K562 (cell line): Measurements from ENCODE around the gene SNX27. TPM values are rescaled to one million over a fixed set of nuclear protein-coding genes. Genes with fewer than 3 reads are reported as not detected.
A peak's percentile ranks its signal among the peaks of the same experiment; 100 is the strongest.

Experiments
- ATAC-seq: fragments of 200-7000 bp; cut with Tn5 transposase; 3 replicates; pipeline ENCODE4 v1.9.1; 2020; ENCODE audit warnings: moderate library complexity
- BruUV-seq: library from RNA; stranded (reverse); fragments of 400-500 nt; replicated peaks from 2 replicates; lab custom pipeline; 2021; lab: Mats Ljungman, UMichigan
- CTCF ChIA-PET: fragments of 300-600 bp; formaldehyde crosslinking; extraction: SDS; loops from one replicate; lab custom pipeline; 2021; ENCODE audit warnings: low intra/inter-chr PET ratio; lab: Yijun Ruan, JAX
- POLR2A ChIA-PET: fragments of 300-600, 350-650 bp; sonication (Branson Sonifier 250); formaldehyde crosslinking; extraction: SDS; loops from one replicate; lab custom pipeline; 2021; ENCODE audit warnings: antibody characterized with exemption, inconsistent platforms; lab: Yijun Ruan, JAX
- DNase-seq, 4 experiments: peaks; one replicate each; pipeline versions ENCODE4 v3.0.0 to v3.0.0-alpha.2; 2011 to 2018; ENCODE audit warnings: low spot score in 3 of 4, mixed read lengths in 3 of 4; ENCODE audit errors: extremely low read depth in 1 of 4
- FAIRE-seq: peaks from 2 replicates; lab custom pipeline; 2011; peaks lifted over from hg19 to GRCh38; lab: Jason Lieb, UNC
- H2AFZ ChIP-seq: 2 replicates; pipeline ENCODE4 v1.6.0; 2011; ENCODE audit warnings: low read depth, low read length, control low read depth, inconsistent platforms
- H3K27ac ChIP-seq: fragments of 200-600 bp; 3 replicates; pipeline ENCODE4 v1.8.0; 2011; ENCODE audit warnings: low read depth, mild to moderate bottlenecking, control low read depth, inconsistent platforms, low read length, moderate library complexity, mixed read lengths; ENCODE audit errors: extremely low read depth
- H3K27me3 ChIP-seq, 2 experiments: fragments of 300-600 bp in 1 of 2; 2 replicates in 1 of 2; 3 replicates in 1 of 2; pipeline versions ENCODE4 v1.6.0 to v1.8.0; 2011; ENCODE audit warnings: inconsistent platforms in 2 of 2, low read length in 2 of 2, mild to moderate bottlenecking in 1 of 2, mixed read lengths in 1 of 2, moderate library complexity in 1 of 2; ENCODE audit not compliant: control insufficient read depth in 2 of 2, insufficient read depth in 2 of 2
- H3K36me3 ChIP-seq: fragments of 300-600 bp; 3 replicates; pipeline ENCODE4 v1.8.0; 2011; ENCODE audit warnings: mild to moderate bottlenecking, low read length, inconsistent platforms; ENCODE audit not compliant: control insufficient read depth, insufficient read depth
- H3K4me1 ChIP-seq, 2 experiments: fragments of 200-600 bp in 1 of 2; replicated peaks in 1 of 2; 2 replicates in 1 of 2; 3 replicates in 1 of 2; pipeline versions ENCODE4 v1.5.1 to v1.8.0; 2011; ENCODE audit warnings: inconsistent platforms in 2 of 2, low read length in 2 of 2, mild to moderate bottlenecking in 1 of 2, mixed read lengths in 1 of 2, moderate library complexity in 1 of 2; ENCODE audit not compliant: control insufficient read depth in 2 of 2, insufficient read depth in 2 of 2
- H3K4me2 ChIP-seq: 2 replicates; pipeline ENCODE4 v1.6.1; 2011; ENCODE audit warnings: low read length, control low read depth, inconsistent platforms, mixed read lengths; ENCODE audit not compliant: insufficient read depth
- H3K4me3 ChIP-seq: fragments of 200-600 bp; sonication (generic), shearing (Covaris generic); 2 replicates; pipeline ENCODE4 v1.5.1; 2016; ENCODE audit warnings: control low read depth, inconsistent platforms
- H3K79me2 ChIP-seq: fragments of 200-600 bp; 3 replicates; pipeline ENCODE4 v1.8.0; 2011; ENCODE audit warnings: low read length, inconsistent platforms; ENCODE audit not compliant: control insufficient read depth, insufficient read depth
- H3K9ac ChIP-seq, 2 experiments: 2 replicates each; pipeline versions ENCODE4 v1.6.0 to v1.6.1; 2011; ENCODE audit warnings: low read depth in 2 of 2, low read length in 2 of 2, control low read depth in 1 of 2, inconsistent platforms in 1 of 2, mild to moderate bottlenecking in 1 of 2, mixed read lengths in 1 of 2; ENCODE audit not compliant: insufficient read depth in 1 of 2
- H3K9me1 ChIP-seq: one replicate; pipeline ENCODE4 v1.6.0; 2011; ENCODE audit warnings: inconsistent platforms, mild to moderate bottlenecking, low read length, moderate library complexity; ENCODE audit not compliant: control insufficient read depth, insufficient read depth
- H3K9me3 ChIP-seq: replicated peaks from 2 replicates; pipeline ENCODE4 v1.5.1; 2011; ENCODE audit warnings: low read depth, low read length, inconsistent platforms; ENCODE audit not compliant: control insufficient read depth, insufficient read depth
- H4K20me1 ChIP-seq: replicated peaks from 2 replicates; pipeline ENCODE4 v1.6.1; 2011; ENCODE audit warnings: low read length, inconsistent platforms, mixed read lengths; ENCODE audit not compliant: control insufficient read depth, insufficient read depth
- ETV5 ChIP-seq: sonication (generic); formaldehyde crosslinking; IDR thresholded peaks from 2 replicates; pipeline ENCODE4 v1.4.0; 2020; ENCODE audit warnings: low read depth, mild to moderate bottlenecking, missing genetic modification reagents
- U2AF2 ChIP-seq: fragments of 200-400 bp; formaldehyde crosslinking; optimal IDR thresholded peaks from 2 replicates; pipeline ENCODE3; 2017; ENCODE audit warnings: low read depth, mild to moderate bottlenecking, low read length
- UBTF ChIP-seq, 2 experiments: IDR thresholded peaks; 2 replicates each; pipeline ENCODE4 v1.6.1; 2012; ENCODE audit warnings: improper control_type of control experiment in 2 of 2, low read depth in 2 of 2, low read length in 2 of 2, borderline replicate concordance in 1 of 2
- WGBS: fragments of 100-300 bp; shearing (Covaris generic); methylation state at CpG from one replicate; pipeline ENCODE4 v1.1.6; 2016; ENCODE audit warnings: low coverage, mixed read lengths; ENCODE audit not compliant: insufficient coverage; ENCODE audit errors: missing lambda C conversion rate; 5-methylcytosine and 5-hydroxymethylcytosine counted together
- in situ Hi-C: fragments of 300-500 bp; cut with MboI; formaldehyde crosslinking; loops from 4 replicates; pipeline ENCODE4 v1.15.0; 2018; ENCODE audit warnings: inconsistent platforms, mixed read lengths
- intact Hi-C: fragments of 100-400 bp; cut with micrococcal nuclease; formaldehyde crosslinking; loops from 2 replicates; pipeline ENCODE4 v1.14.2; 2022
- polyA plus RNA-seq, 8 experiments: library from polyadenylated mRNA; depleted of rRNA in 4 of 8; stranded (reverse) in 5 of 8; unstranded in 3 of 8; fragments of >200 nt; fragmentation: Nextera tagmentation in 2 of 8; fragmentation: Illumina TruSeq in 1 of 8; extraction: Ambion mirVana in 2 of 8; extraction: Trizol in 1 of 8; gene quantifications; 2 replicates each; pipeline versions ENCODE4 v1.2.1 to v1.2.3, GENCODE V29; 2011 to 2014; ENCODE audit warnings: inconsistent platforms in 1 of 8, missing spikeins in 1 of 8
- total RNA-seq, 7 experiments: library from RNA; depleted of rRNA in 6 of 7; stranded (reverse); fragments of >200 nt in 6 of 7; fragmentation: Illumina TruSeq in 2 of 7; extraction: Trizol in 2 of 7; gene quantifications; 2 replicates each; pipeline versions ENCODE4 v1.2.1 to v1.2.3, GENCODE V29; 2011 to 2021; ENCODE audit warnings: low replicate concordance in 1 of 7

SNX27 gene
- total and polyA plus RNA-seq, 9 of the 15 experiments (the other 6 are each of a cell fraction or from before 2014, with no cell fraction given) = 4.5 to 18.7 (median 10.1) TPM

GRCh38 chr1:151593730-151594129, 18.1 kb upstream of the SNX27 start:
- DNase-seq (no peak), FAIRE-seq (no peak), ATAC-seq (peak; percentile 14; the same call in 1 of the 3 replicates)
- peaks cover 11 to 20% of the 10 kb centered on the region in 2 experiments for H3K4me1 ChIP-seq
- WGBS = 20% methylated on average over 7 of the region's 9 CpGs
- no peaks in the 10 kb centered on the region; the same call in 1 of the 2 replicates for H4K20me1 ChIP-seq
- TF ChIP-seq UBTF (IDR thresholded peaks at IDR 0.05; ENCODE audit: borderline replicate concordance in 1 of 2, low read depth in 2 of 2, low read length in 2 of 2) = 0 out of 4 replicates have a peak, but pooled peaks of 1 of the 2 experiments have one; percentile 1
- TF ChIP-seq ETV5 (CRISPR knock-in tag) = 0 out of 2 replicates have a peak, but pooled peaks have one; percentile 17
- TF ChIP-seq U2AF2 = no peak
- in situ Hi-C loops (no loop called here), intact Hi-C loops (loop anchor here (2.0 to 10.0 kb wide), 3 partner anchors 139 to 244 kb away; partner anchors contain the start of genes C2CD4D and POGZ)
- H3K27me3 ChIP-seq = no peaks in the 10 kb centered on the region
- H3K4me3 ChIP-seq = no peak overlapping the region
- no peak overlapping the region for H3K9ac ChIP-seq
- H3K27ac ChIP-seq = no peak overlapping the region
- H3K9me3 ChIP-seq = no peaks in the 10 kb centered on the region
- BruUV-seq = no TSS peak
- ChIA-PET CTCF (interaction anchor here (1.3 kb wide), 1 partner anchor 243 kb away, joined by 6 read pairs; no protein-coding TSS in a partner anchor), POLR2A (interaction anchor here (0.7 to 1.0 kb wide), 2 partner anchors 54 to 131 kb away, joined by 3 read pairs; no protein-coding TSS in a partner anchor)
- peak overlapping the region; percentile 38; the same call in 1 of the 2 replicates for H3K4me2 ChIP-seq
- no peaks in the 10 kb centered on the region for H3K9me1 ChIP-seq
- no peaks in the 10 kb centered on the region for H3K79me2 ChIP-seq
- H2AFZ ChIP-seq = peak overlapping the region; percentile 70
- H3K36me3 ChIP-seq = no peaks in the 10 kb centered on the region
